Psoas muscle (tissue), 8 donors: Measurements from ENCODE around the gene TAS2R30. TPM values are rescaled to one million over a fixed set of nuclear protein-coding genes. Genes with fewer than 3 reads are reported as not detected.

Experiments used
- ATAC-seq, 4 donors: fragments of 200-7000 bp; cut with Tn5 transposase; one replicate each; pipeline ENCODE4 v1.9.1; 2020; ENCODE audit warnings: moderate library complexity in 3 of 4, mild to moderate bottlenecking in 2 of 4
- DNase-seq, 2 donors: peaks; one replicate each; pipeline ENCODE4 v3.0.0-alpha.2; 2020
- H3K27ac ChIP-seq: fragments of 200-600 bp; one replicate; pipeline ENCODE4 v1.8.0; 2022
- H3K27me3 ChIP-seq, 3 donors: fragments of 200-600 bp in 1 of 3; one replicate each; pipeline versions ENCODE4 v1.6.1 to v1.8.0; 2013 to 2022; ENCODE audit warnings: low read length in 2 of 3, mild to moderate bottlenecking in 2 of 3, moderate library complexity in 1 of 3; ENCODE audit not compliant: insufficient read depth in 3 of 3
- H3K36me3 ChIP-seq, 2 donors: fragments of 200-600 bp in 1 of 2; one replicate each; pipeline versions ENCODE4 v1.6.1 to v1.8.0; 2013 to 2022; ENCODE audit warnings: low read depth in 1 of 2, mild to moderate bottlenecking in 1 of 2, moderate library complexity in 1 of 2; ENCODE audit not compliant: insufficient read depth in 1 of 2
- H3K4me1 ChIP-seq: fragments of 200-600 bp; one replicate; pipeline ENCODE4 v1.8.0; 2022
- H3K4me3 ChIP-seq: fragments of 200-600 bp; one replicate; pipeline ENCODE4 v1.8.0; 2022; ENCODE audit warnings: mild to moderate bottlenecking
- H3K9me3 ChIP-seq: fragments of 200-600 bp; one replicate; pipeline ENCODE4 v1.8.0; 2022
- CTCF ChIP-seq: fragments of 200-600 bp; IDR thresholded peaks from one replicate; pipeline ENCODE4 v1.8.0; 2022; ENCODE audit warnings: antibody characterized with exemption
- WGBS, 3 donors: extraction: QIAGEN DNeasy Blood & Tissue Kit; methylation state at CpG; one replicate each; pipeline versions ENCODE4 v1.1.6 to v1.1.7; 2013; 5-methylcytosine and 5-hydroxymethylcytosine counted together
- intact Hi-C, 2 donors: fragments of 100-400 bp; cut with DNase I; formaldehyde crosslinking; loops; one replicate each; pipeline versions ENCODE4 v1.11.0 to v1.14.2; 2022
- polyA plus RNA-seq, 3 donors: library from polyadenylated mRNA; stranded (reverse); fragments of 200-250 nt; gene quantifications; one replicate each; pipeline ENCODE4 v1.2.3, GENCODE V29; 2013
- total RNA-seq, 4 donors: library from RNA; stranded (reverse); fragmentation: NEBNext Ultra II Directional in 2 of 4; extraction: Animal tissue kit (Norgen Biotek cat#: 25700) in 2 of 4; gene quantifications; one replicate each; pipeline versions ENCODE4 v1.2.1 to v1.2.4, GENCODE V29; 2021 to 2023
- donor health status: healthy with polysubstance abuse.
- donor health status: DM: no; HTN: no; CAD: no; lungs with moderate emphysema.
- donor health status: Bipolar disorder and iron deficiency.
- donor health status: healthy.
- donor health status: DM: yes; HTN: yes; CAD: no.
- donor health status: DM: no; HTN: no; CAD: no.
- donor health status: DM: no; HTN: no; CAD: no.
- donor health status: DM: yes; HTN: yes; CAD: no.

Gene TAS2R30
- total and polyA plus RNA-seq, 7 donors, result 0.03 to 1.1 (median 0.49) TPM; not detected in 1

- H3K4me1 ChIP-seq, result peaks cover 9% of the 10 kb centered on the region
- TF ChIP-seq CTCF, result no peak
- WGBS, 3 donors, result 13 to 44% (median 33%) methylated on average over 1 of the region's 1 CpG
- no peaks in the 10 kb centered on the region for H3K27me3 ChIP-seq
- H3K27ac ChIP-seq, result no peak overlapping the region
- ATAC-seq (no peak), DNase-seq (no peak)
- H3K36me3 ChIP-seq, result no peaks in the 10 kb centered on the region
- H3K4me3 ChIP-seq, result no peak overlapping the region
- intact Hi-C loops, result no loop called here
- H3K9me3 ChIP-seq, result no peaks in the 10 kb centered on the region
These were observed 16.4 kb upstream of the TAS2R30 start for GRCh38 chr12:11150832-11151231.

GRCh38 chr12:11147420-11147819 is 13.0 kb upstream of the TAS2R30 start:
- no peaks in the 10 kb centered on the region for H3K27me3 ChIP-seq
- no peak overlapping the region for H3K4me3 ChIP-seq
- TF ChIP-seq CTCF, result no peak
- 95 to 100% (median 100%) methylated on average over 1 of the region's 1 CpG for WGBS, 3 donors
- no peak overlapping the region for H3K27ac ChIP-seq
- intact Hi-C loops, result no loop called here
- H3K9me3 ChIP-seq, result peaks cover 6% of the 10 kb centered on the region
- H3K36me3 ChIP-seq, result no peaks in the 10 kb centered on the region
- no peak for DNase-seq
- no peak for ATAC-seq
- H3K4me1 ChIP-seq, result peaks cover 1% of the 10 kb centered on the region

DNA sequence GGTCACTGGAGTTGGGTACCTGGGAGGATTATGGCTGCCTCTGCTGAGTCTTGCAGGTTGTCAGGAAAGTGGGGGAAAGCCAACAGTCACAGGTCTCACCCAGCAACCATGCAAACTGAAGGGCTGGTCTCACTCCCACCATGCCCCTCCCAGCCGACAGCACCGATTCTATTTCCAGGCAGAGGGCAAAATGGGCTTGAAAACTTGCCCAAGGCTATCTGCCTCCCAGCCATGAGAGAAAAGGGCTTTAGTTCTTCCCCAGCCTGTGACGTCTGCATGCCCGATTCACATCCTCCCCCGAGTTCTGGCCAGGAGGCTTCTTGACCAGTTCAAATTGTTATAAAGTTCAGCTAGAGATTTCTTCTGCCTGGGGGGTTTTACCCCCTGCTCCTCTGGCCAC is 9.9 kb upstream of the TAS2R30 start:
- H3K36me3 ChIP-seq, result no peaks in the 10 kb centered on the region
- H3K9me3 ChIP-seq, result peaks cover 10% of the 10 kb centered on the region
- ATAC-seq (no peak), DNase-seq (no peak)
- H3K4me3 ChIP-seq, result no peak overlapping the region
- no peak overlapping the region for H3K27ac ChIP-seq
- intact Hi-C loops, result no loop called here
- H3K27me3 ChIP-seq, result no peaks in the 10 kb centered on the region
- no peak for TF ChIP-seq CTCF
- WGBS, 3 donors, result 79 to 94% (median 92%) methylated on average over 5 of the region's 5 CpGs
- no peaks in the 10 kb centered on the region for H3K4me1 ChIP-seq

- no peak overlapping the region for H3K4me3 ChIP-seq
- no peaks in the 10 kb centered on the region for H3K36me3 ChIP-seq
- ATAC-seq, result no peak
- no peak for DNase-seq
- H3K27ac ChIP-seq, result no peak overlapping the region
- peaks cover 12% of the 10 kb centered on the region for H3K9me3 ChIP-seq
- 49 to 88% (median 74%) methylated on average over 2 of the region's 2 CpGs for WGBS, 3 donors
- H3K27me3 ChIP-seq, result no peaks in the 10 kb centered on the region
- intact Hi-C loops, result no loop called here
- no peaks in the 10 kb centered on the region for H3K4me1 ChIP-seq
- no peak for TF ChIP-seq CTCF
These were observed 8.9 kb upstream of the TAS2R30 start for GRCh38 chr12:11143352-11143751.

DNA sequence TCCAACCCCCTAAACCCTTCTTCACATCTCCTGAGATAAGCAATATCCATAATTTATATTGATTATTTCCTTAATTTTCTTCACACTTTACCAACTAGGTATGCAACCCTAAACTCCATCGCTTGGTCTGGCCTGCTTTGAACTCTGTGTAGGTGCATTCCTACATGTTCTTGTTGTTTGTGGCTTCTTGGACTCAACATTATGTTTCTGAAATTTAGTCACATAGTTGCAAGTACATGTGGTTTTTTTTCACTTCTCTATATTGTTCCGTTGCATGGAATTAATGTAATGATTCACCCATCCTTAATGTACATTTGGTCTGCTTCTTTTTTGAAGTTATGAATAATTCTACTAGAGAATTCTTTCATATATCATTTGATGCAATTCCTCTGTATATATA is 1.6 kb upstream of the TAS2R30 start:
- DNase-seq (no peak), ATAC-seq (no peak)
- intact Hi-C loops, result no loop called here
- H3K36me3 ChIP-seq, result no peaks in the 10 kb centered on the region
- no peak overlapping the region for H3K27ac ChIP-seq
- WGBS, 3 donors, result 45 to 89% (median 73%) methylated on average over 2 of the region's 2 CpGs
- TF ChIP-seq CTCF, result no peak
- no peaks in the 10 kb centered on the region for H3K27me3 ChIP-seq
- peaks cover 4% of the 10 kb centered on the region for H3K4me1 ChIP-seq
- H3K4me3 ChIP-seq, result no peak overlapping the region
- H3K9me3 ChIP-seq, result peaks cover 6% of the 10 kb centered on the region
